DOHH2 (cell line): ENCODE results near the gene KPNA6.

Experiments
- H3F3A ChIP-seq: fragments of 200-600 bp; sonication (generic), shearing (Covaris generic); 2 replicates; pipeline ENCODE4 v1.6.0; 2016; ENCODE audit warnings: antibody characterized with exemption, mild to moderate bottlenecking; ENCODE audit not compliant: control insufficient read depth, insufficient read depth
- H3K27ac ChIP-seq: fragments of 200-600 bp; sonication (generic); 2 replicates; pipeline ENCODE4 v1.5.1; 2014; ENCODE audit warnings: low read depth, mild to moderate bottlenecking, low read length, moderate library complexity
- H3K27me3 ChIP-seq: fragments of 200-600 bp; sonication (generic); 2 replicates; pipeline ENCODE4 v1.6.1; 2014; ENCODE audit warnings: mild to moderate bottlenecking, low read length, mixed read lengths; ENCODE audit not compliant: control insufficient read depth
- H3K36me3 ChIP-seq: fragments of 200-600 bp; sonication (generic); 2 replicates; pipeline ENCODE4 v1.6.1; 2014; ENCODE audit warnings: mild to moderate bottlenecking, low read length, moderate library complexity, mixed read lengths; ENCODE audit not compliant: control insufficient read depth
- H3K4me1 ChIP-seq: fragments of 200-600 bp; sonication (generic); 2 replicates; pipeline ENCODE4 v1.6.1; 2014; ENCODE audit warnings: mild to moderate bottlenecking, low read length, mixed read lengths; ENCODE audit not compliant: control insufficient read depth
- H3K4me2 ChIP-seq: fragments of 200-600 bp; sonication (generic); 2 replicates; pipeline ENCODE4 v1.6.0; 2014; ENCODE audit warnings: mild to moderate bottlenecking, low read length, moderate library complexity
- H3K4me3 ChIP-seq: fragments of 200-600 bp; sonication (generic); 2 replicates; pipeline ENCODE4 v1.5.1; 2014; ENCODE audit warnings: mild to moderate bottlenecking, low read length, mixed read lengths
- H3K79me2 ChIP-seq: fragments of 200-600 bp; sonication (generic); 2 replicates; pipeline ENCODE4 v1.6.1; 2014; ENCODE audit warnings: mild to moderate bottlenecking, low read length, mixed read lengths; ENCODE audit not compliant: control insufficient read depth
- H3K9me2 ChIP-seq: fragments of 200-600 bp; sonication (generic); replicated peaks from 2 replicates; pipeline ENCODE4 v1.6.1; 2014; ENCODE audit warnings: mild to moderate bottlenecking, low read length, mixed read lengths; ENCODE audit not compliant: control insufficient read depth
- H3K9me3 ChIP-seq: fragments of 200-600 bp; sonication (generic); 2 replicates; pipeline ENCODE4 v1.6.1; 2014; ENCODE audit warnings: antibody characterized with exemption, low read length, mixed read lengths; ENCODE audit not compliant: control insufficient read depth, insufficient read depth
- H4K20me1 ChIP-seq: fragments of 200-600 bp; sonication (generic); 2 replicates; pipeline ENCODE4 v1.6.0; 2014; ENCODE audit warnings: low read depth, mild to moderate bottlenecking, antibody characterized with exemption, low read length, moderate library complexity; ENCODE audit not compliant: control insufficient read depth, insufficient read depth
- CTCF ChIP-seq: fragments of 200-600 bp; sonication (generic); IDR thresholded peaks from one replicate; pipeline ENCODE4 v1.5.1; 2014; ENCODE audit warnings: antibody characterized with exemption, mild to moderate bottlenecking, low read depth, low read length; ENCODE audit not compliant: poor library complexity, severe bottlenecking
- EZH2phosphoT487 ChIP-seq: fragments of 200-600 bp; sonication (generic); IDR thresholded peaks from 2 replicates; pipeline ENCODE4 v1.6.1; 2017; ENCODE audit warnings: borderline replicate concordance, mild to moderate bottlenecking, antibody characterized with exemption, low read length, moderate library complexity, mixed read lengths

The KPNA6 gene

GRCh38 chr1:32180186-32181060, 72.6 kb downstream of the KPNA6 start:
- Histone ChIP-seq H4K20me1 (peaks cover 3% of the 10 kb centered on the region; the same call in 1 of the 2 replicates), H3K27ac (peak overlapping the region; percentile 73), H3K36me3 (peaks cover 45% of the 10 kb centered on the region)

GRCh38 chr1:32181065-32181464, 73.2 kb downstream of the KPNA6 start:
- peaks cover 3% of the 10 kb centered on the region; the same call in 1 of the 2 replicates for H4K20me1 ChIP-seq

More at GRCh38 chr1:32180186-32181060, 72.6 kb downstream of the KPNA6 start:
- Histone ChIP-seq H3K4me1 (peaks cover 32% of the 10 kb centered on the region), H3K9me3 (no peaks in the 10 kb centered on the region), H3K27me3 (no peaks in the 10 kb centered on the region), H3K9me2 (no peaks in the 10 kb centered on the region), H3F3A (peaks cover 17% of the 10 kb centered on the region), H3K79me2 (peaks cover 51% of the 10 kb centered on the region), H3K4me3 (peak overlapping the region; percentile 87), H3K4me2 (peak overlapping the region; percentile 97)
- no peak for TF ChIP-seq CTCF
- TF ChIP-seq EZH2phosphoT487, result no peak

GRCh38 chr1:32181563-32181962, 73.7 kb downstream of the KPNA6 start:
- peaks cover 61% of the 10 kb centered on the region for H3K79me2 ChIP-seq
- no peak overlapping the region for H3K27ac ChIP-seq
- H3K27me3 ChIP-seq, result no peaks in the 10 kb centered on the region

More at GRCh38 chr1:32181065-32181464, 73.2 kb downstream of the KPNA6 start:
- peak overlapping the region; percentile 73; the same call in 1 of the 2 replicates for H3K27ac ChIP-seq
- peaks cover 17% of the 10 kb centered on the region for H3F3A ChIP-seq
- peaks cover 56% of the 10 kb centered on the region for H3K79me2 ChIP-seq
- no peak for TF ChIP-seq EZH2phosphoT487
- TF ChIP-seq CTCF, result no peak
- H3K36me3 ChIP-seq, result peaks cover 50% of the 10 kb centered on the region
- no peaks in the 10 kb centered on the region for H3K27me3 ChIP-seq
- H3K4me3 ChIP-seq, result peak overlapping the region; percentile 87
- peaks cover 34% of the 10 kb centered on the region for H3K4me1 ChIP-seq
- H3K4me2 ChIP-seq, result peak overlapping the region; percentile 97
- no peaks in the 10 kb centered on the region for H3K9me2 ChIP-seq
- no peaks in the 10 kb centered on the region for H3K9me3 ChIP-seq

More at GRCh38 chr1:32181563-32181962, 73.7 kb downstream of the KPNA6 start:
- peaks cover 55% of the 10 kb centered on the region for H3K36me3 ChIP-seq
- H3K4me2 ChIP-seq, result peak overlapping the region; percentile 97
- H3K4me3 ChIP-seq, result peak overlapping the region; percentile 87
- TF ChIP-seq EZH2phosphoT487 (no peak), CTCF (no peak)
- H4K20me1 ChIP-seq, result peaks cover 3% of the 10 kb centered on the region; the same call in 1 of the 2 replicates
- H3K9me3 ChIP-seq, result no peaks in the 10 kb centered on the region
- H3K4me1 ChIP-seq, result peaks cover 39% of the 10 kb centered on the region
- H3F3A ChIP-seq, result peaks cover 17% of the 10 kb centered on the region
- no peaks in the 10 kb centered on the region for H3K9me2 ChIP-seq
